PC-3 (cell line): ENCODE measurements around the gene SEMA4B. TPM values are rescaled to one million over a fixed set of nuclear protein-coding genes. Genes with fewer than 3 reads are reported as not detected.
"Not testable (repeated sequence)": the region's sequence is repeated elsewhere in the genome, so short reads cannot be mapped to it uniquely, and the experiment has no call there.

Experiments used
- ATAC-seq: fragments of 200-7000 bp; cut with Tn5 transposase; 2 replicates; pipeline ENCODE4 v1.9.1; 2020; ENCODE audit warnings: mild to moderate bottlenecking, moderate library complexity
- BruUV-seq: library from RNA; stranded (reverse); fragments of 400-500 nt; replicated peaks from 2 replicates; lab custom pipeline; 2021; lab: Mats Ljungman, UMichigan
- CTCF ChIA-PET: fragments of 300-600 bp; sonication (Branson Sonifier 250); formaldehyde crosslinking; loops from one replicate; lab custom pipeline; 2022; ENCODE audit warnings: antibody characterized with exemption; lab: Charles Lee
- POLR2A ChIA-PET: fragments of 300-600 bp; sonication (Branson Sonifier 250); formaldehyde crosslinking; loops from one replicate; lab custom pipeline; 2022; ENCODE audit warnings: antibody characterized with exemption; ENCODE audit not compliant: unreplicated experiment; lab: Charles Lee
- DNase-seq: peaks from one replicate; pipeline ENCODE4 v3.0.0-alpha.2; 2015
- H2AFZ ChIP-seq: fragments of 300-600 bp; sonication (generic); 2 replicates; pipeline ENCODE4 v1.6.0; 2016; ENCODE audit warnings: antibody characterized with exemption, low read length
- H3F3A ChIP-seq: fragments of 300-600 bp; sonication (generic); one replicate; pipeline ENCODE4 v1.6.0; 2017; ENCODE audit warnings: antibody characterized with exemption, low read length, control low read depth, mild to moderate bottlenecking; ENCODE audit not compliant: unreplicated experiment
- H3K27ac ChIP-seq: fragments of 300-600 bp; sonication (generic); 2 replicates; pipeline ENCODE4 v1.5.1; 2016; ENCODE audit warnings: mild to moderate bottlenecking, low read length
- H3K27me3 ChIP-seq: fragments of 300-600 bp; sonication (generic); 2 replicates; pipeline ENCODE4 v1.6.1; 2016; ENCODE audit warnings: low read length, mixed read lengths
- H3K36me3 ChIP-seq: fragments of 300-600 bp; sonication (generic); 2 replicates; pipeline ENCODE4 v1.6.1; 2016; ENCODE audit warnings: low read depth, mixed run types, low read length, mixed read lengths
- H3K4me1 ChIP-seq: fragments of 300-600 bp; sonication (generic); 2 replicates; pipeline ENCODE4 v1.5.1; 2016; ENCODE audit warnings: low read length; ENCODE audit not compliant: insufficient read depth
- H3K4me2 ChIP-seq: fragments of 300-600 bp; sonication (generic); 2 replicates; pipeline ENCODE4 v1.6.0; 2016; ENCODE audit warnings: low read length
- H3K4me3 ChIP-seq: fragments of 300-600 bp; sonication (generic); 2 replicates; pipeline ENCODE4 v1.5.1; 2016; ENCODE audit warnings: mild to moderate bottlenecking, low read length, mixed read lengths
- H3K79me2 ChIP-seq: fragments of 300-600 bp; sonication (generic); 2 replicates; pipeline ENCODE4 v1.6.1; 2017; ENCODE audit warnings: low read length, mixed read lengths
- H3K9ac ChIP-seq: fragments of 300-600 bp; sonication (generic); 2 replicates; pipeline ENCODE4 v1.6.0; 2016; ENCODE audit warnings: mild to moderate bottlenecking, low read length
- H3K9me2 ChIP-seq: fragments of 300-600 bp; sonication (generic); replicated peaks from 2 replicates; pipeline ENCODE4 v1.6.1; 2016; ENCODE audit warnings: mixed run types, low read length, mixed read lengths
- H3K9me3 ChIP-seq: fragments of 300-600 bp; sonication (generic); 2 replicates; pipeline ENCODE4 v1.6.1; 2016; ENCODE audit warnings: low read length, mixed read lengths
- H4K20me1 ChIP-seq: fragments of 300-600 bp; sonication (generic); 2 replicates; pipeline ENCODE4 v1.6.1; 2016; ENCODE audit warnings: low read length, mixed read lengths
- EZH2 ChIP-seq: fragments of 300-600 bp; sonication (generic); IDR thresholded peaks from one replicate; pipeline ENCODE4 v1.6.1; 2017; ENCODE audit warnings: antibody characterized with exemption, mild to moderate bottlenecking, low read length; ENCODE audit not compliant: unreplicated experiment
- EZH2phosphoT487 ChIP-seq: fragments of 300-600 bp; sonication (generic); IDR thresholded peaks from 2 replicates; pipeline ENCODE4 v1.6.1; 2018; ENCODE audit warnings: mild to moderate bottlenecking, antibody characterized with exemption, low read length, borderline replicate concordance
- intact Hi-C: fragments of 100-400 bp; cut with micrococcal nuclease; formaldehyde crosslinking; loops from 2 replicates; pipeline ENCODE4 v1.9.0; 2023
- total RNA-seq: library from RNA; depleted of rRNA; stranded (reverse); fragments of >200 nt; gene quantifications from 2 replicates; pipeline ENCODE4 v1.2.3, GENCODE V29; 2014; rRNA removed
- TF ChIP-seq, protein P1 (sequence below): fragments of 300-600 bp; sonication (generic); conservative IDR thresholded peaks from 2 replicates; pipeline ENCODE4 v1.5.1; 2017; ENCODE audit warnings: antibody characterized with exemption, low read depth, mild to moderate bottlenecking, low read length

SEMA4B gene
- total RNA-seq, 1 experiment from 2014 or later: 114 TPM

DNA sequence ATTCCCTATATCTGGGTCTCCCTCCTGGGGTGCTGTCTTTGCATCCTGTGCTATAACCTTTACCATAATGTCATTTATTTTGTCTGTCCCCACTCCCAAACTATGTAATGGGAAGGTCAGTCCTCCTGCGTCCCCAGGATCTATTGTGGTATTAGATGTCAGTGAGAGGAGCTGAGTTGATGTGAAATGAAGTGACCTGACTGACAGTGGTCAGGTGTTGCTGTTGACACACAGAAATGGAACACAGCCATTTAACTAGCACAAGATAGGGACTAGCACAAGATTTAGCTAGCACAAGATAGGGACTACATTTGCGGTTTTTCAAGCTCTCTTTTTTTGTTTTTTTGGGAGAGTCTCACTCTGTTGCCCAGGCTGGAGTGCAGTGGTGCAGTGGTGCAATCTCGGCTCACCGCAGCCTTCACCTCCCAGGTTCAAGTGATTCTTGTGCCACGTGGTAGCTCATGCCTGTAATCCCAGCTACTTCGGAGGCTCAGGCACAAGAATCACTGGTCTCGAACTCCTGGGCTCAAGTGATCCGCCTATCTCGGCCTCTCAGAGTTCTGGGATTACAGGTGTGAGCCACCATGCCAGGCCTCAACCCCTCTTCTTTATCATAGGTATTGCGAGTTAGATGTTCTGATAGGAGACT lies 69.5 kb downstream of the SEMA4B start:
- Histone ChIP-seq H3K9ac (no peak overlapping the region), H3K79me2 (peaks cover 77% of the 10 kb centered on the region), H3K9me2 (no peaks in the 10 kb centered on the region), H3K4me1 (peaks cover 25% of the 10 kb centered on the region), H3K27ac (no peak overlapping the region), H2AFZ (no peak overlapping the region), H3K9me3 (no peaks in the 10 kb centered on the region), H3F3A (no peaks in the 10 kb centered on the region), H3K4me2 (peak overlapping the region; percentile 37; the same call in 1 of the 2 replicates), H3K27me3 (no peaks in the 10 kb centered on the region), H4K20me1 (peaks cover 46% of the 10 kb centered on the region), H3K36me3 (peaks cover 42% of the 10 kb centered on the region), H3K4me3 (no peak overlapping the region; the same call in 1 of the 2 replicates)
- TF ChIP-seq EZH2phosphoT487 (no peak), EZH2 (no peak)
- TF ChIP-seq, protein P1, sequence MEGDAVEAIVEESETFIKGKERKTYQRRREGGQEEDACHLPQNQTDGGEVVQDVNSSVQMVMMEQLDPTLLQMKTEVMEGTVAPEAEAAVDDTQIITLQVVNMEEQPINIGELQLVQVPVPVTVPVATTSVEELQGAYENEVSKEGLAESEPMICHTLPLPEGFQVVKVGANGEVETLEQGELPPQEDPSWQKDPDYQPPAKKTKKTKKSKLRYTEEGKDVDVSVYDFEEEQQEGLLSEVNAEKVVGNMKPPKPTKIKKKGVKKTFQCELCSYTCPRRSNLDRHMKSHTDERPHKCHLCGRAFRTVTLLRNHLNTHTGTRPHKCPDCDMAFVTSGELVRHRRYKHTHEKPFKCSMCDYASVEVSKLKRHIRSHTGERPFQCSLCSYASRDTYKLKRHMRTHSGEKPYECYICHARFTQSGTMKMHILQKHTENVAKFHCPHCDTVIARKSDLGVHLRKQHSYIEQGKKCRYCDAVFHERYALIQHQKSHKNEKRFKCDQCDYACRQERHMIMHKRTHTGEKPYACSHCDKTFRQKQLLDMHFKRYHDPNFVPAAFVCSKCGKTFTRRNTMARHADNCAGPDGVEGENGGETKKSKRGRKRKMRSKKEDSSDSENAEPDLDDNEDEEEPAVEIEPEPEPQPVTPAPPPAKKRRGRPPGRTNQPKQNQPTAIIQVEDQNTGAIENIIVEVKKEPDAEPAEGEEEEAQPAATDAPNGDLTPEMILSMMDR: no peak
- intact Hi-C loops: no loop called here
- no TSS peak for BruUV-seq
- ChIA-PET POLR2A (no interaction called here), CTCF (no interaction called here)
- ATAC-seq (no peak), DNase-seq (no peak)

DNA sequence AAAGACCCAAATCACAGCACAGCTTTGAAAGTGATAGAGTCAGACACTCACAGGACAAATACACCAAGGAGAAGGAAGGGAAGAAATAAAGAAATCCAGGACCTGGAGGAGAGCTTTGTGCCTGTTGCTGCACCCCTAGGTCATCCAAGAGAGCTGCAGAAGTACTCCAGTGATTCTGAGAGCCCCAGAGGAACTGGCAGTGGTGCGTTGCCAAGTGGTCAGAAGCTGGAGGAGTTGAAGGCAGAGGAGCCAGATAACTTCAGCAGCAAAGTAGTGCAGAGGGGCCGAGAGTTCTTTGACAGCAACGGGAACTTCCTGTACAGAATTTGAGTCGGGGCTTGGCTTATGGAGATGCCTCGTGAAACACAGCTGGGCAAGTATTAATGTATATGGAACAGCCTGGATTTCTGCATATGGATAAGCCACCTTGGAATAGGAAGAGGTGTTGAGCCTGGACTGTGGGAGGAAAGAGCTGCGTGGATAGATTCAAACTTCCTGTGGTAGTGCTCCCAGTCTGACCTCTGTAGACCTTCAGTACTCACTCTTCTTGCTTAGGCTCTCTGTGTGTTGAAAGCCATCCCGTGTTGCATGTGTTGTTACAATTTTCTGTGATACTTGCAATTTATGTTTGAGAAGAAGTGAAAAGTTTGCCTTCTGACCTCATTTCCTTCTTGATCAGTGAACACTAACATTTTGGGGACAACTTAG lies 70.5 kb downstream of the SEMA4B start:
- ChIA-PET POLR2A (no interaction called here), CTCF (no interaction called here)
- Histone ChIP-seq H3K9ac (no peak overlapping the region), H3K4me3 (no peak overlapping the region), H3K27ac (no peak overlapping the region), H3K9me3 (no peaks in the 10 kb centered on the region), H3K79me2 (peaks cover 67% of the 10 kb centered on the region), H4K20me1 (peaks cover 42% of the 10 kb centered on the region), H3K4me1 (peaks cover 25% of the 10 kb centered on the region), H2AFZ (no peak overlapping the region), H3K4me2 (no peak overlapping the region), H3K27me3 (no peaks in the 10 kb centered on the region), H3K9me2 (no peaks in the 10 kb centered on the region), H3F3A (no peaks in the 10 kb centered on the region), H3K36me3 (peaks cover 42% of the 10 kb centered on the region)
- TF ChIP-seq, protein P1: no peak
- TF ChIP-seq EZH2 (no peak), EZH2phosphoT487 (no peak)
- ATAC-seq (no peak), DNase-seq (no peak)
- TSS peak; percentile 6 for BruUV-seq
- intact Hi-C loops: no loop called here

DNA sequence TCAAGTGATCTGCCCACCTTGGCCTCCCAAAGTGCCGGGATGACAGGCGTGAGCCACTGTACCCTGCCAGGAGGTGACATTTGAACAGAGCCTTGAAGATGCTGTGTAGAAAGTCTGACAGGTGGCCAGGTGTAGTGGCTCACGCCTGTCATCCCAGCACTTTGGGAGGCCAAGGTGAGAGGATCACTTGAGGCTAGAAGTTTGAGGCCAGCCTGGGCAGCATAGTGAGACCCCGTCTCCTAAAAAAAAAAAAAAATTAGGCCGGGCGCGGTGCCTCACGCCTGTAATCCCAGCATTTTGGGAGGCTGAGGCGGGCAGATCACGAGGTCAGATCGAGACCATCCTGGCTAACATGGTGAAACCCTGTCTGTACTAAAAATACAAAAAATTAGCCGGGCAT lies 77.3 kb downstream of the SEMA4B start:
- H3K9me3 ChIP-seq, CTCF ChIA-PET, POLR2A ChIA-PET: not testable (repeated sequence)

More for the DNA sequence above, 77.3 kb downstream of the SEMA4B start:
- H3F3A ChIP-seq, H3K4me3 ChIP-seq, H3K27me3 ChIP-seq, DNase-seq, H3K4me1 ChIP-seq, H2AFZ ChIP-seq, H3K79me2 ChIP-seq, ATAC-seq, H3K27ac ChIP-seq, H3K36me3 ChIP-seq, H3K9ac ChIP-seq, H3K9me2 ChIP-seq, H4K20me1 ChIP-seq, intact Hi-C loops, BruUV-seq, H3K4me2 ChIP-seq: not testable (repeated sequence)

Other genes with a start within 250 kb of the SEMA4B start
- gene ZNF710, start 200.0 kb upstream of the SEMA4B start, total RNA-seq: 12.9 and 21.2 TPM in 2 replicates
- 80.6 and 94.1 TPM in 2 replicates for gene IDH2, start 98.9 kb upstream of the SEMA4B start, total RNA-seq
- gene CIB1, start 32.6 kb downstream of the SEMA4B start, total RNA-seq: 83.7 and 85.8 TPM in 2 replicates
- gene GDPGP1, start 32.9 kb downstream of the SEMA4B start, total RNA-seq: 6.6 and 11.0 TPM in 2 replicates
- not detected in 2 replicates for gene TTLL13, start 48.2 kb downstream of the SEMA4B start, total RNA-seq
- gene NGRN, start 64.3 kb downstream of the SEMA4B start, total RNA-seq: 99.3 and 114 TPM in 2 replicates
- 1.1 and 1.9 TPM in 2 replicates for gene ZNF774, start 151.0 kb downstream of the SEMA4B start, total RNA-seq
- 139 and 148 TPM in 2 replicates for gene IQGAP1, start 186.9 kb downstream of the SEMA4B start, total RNA-seq